C4-2B (cell line): ENCODE data around the gene SH2D4B.

Experiments
- CTCF ChIP-seq: fragments of 450-650 bp; conservative IDR thresholded peaks from 2 replicates; pipeline ENCODE4 v1.5.1; 2017; ENCODE audit warnings: mild to moderate bottlenecking
- ZFX ChIP-seq: fragments of 450-650 bp; IDR thresholded peaks from 2 replicates; pipeline ENCODE4 v1.6.1; 2017

GRCh38 chr10:80612261-80612660, 74.6 kb downstream of the SH2D4B start:
- no peak for TF ChIP-seq CTCF
- TF ChIP-seq ZFX, result no peak
